GM18499 (cell line): ENCODE results near the gene PAQR8.

ENCODE experiments used
- ATAC-seq: cut with Tn5 transposase; IDR thresholded peaks from one replicate; pipeline ENCODE4 v1.9.1; 2021; ENCODE audit warnings: moderate number of reproducible peaks; ENCODE audit not compliant: insufficient read depth, unreplicated experiment

Gene PAQR8

GRCh38 chr6:52361945-52362442 lies at the start of gene PAQR8:
TSS of gene PAQR8 (plus strand) at chr6:52362151. CDS start at chr6:52403214, 41,063 bp downstream.
- no peak for ATAC-seq

GRCh38 chr6:52312461-52312860 lies 49.5 kb upstream of the PAQR8 start:
- ATAC-seq = no peak

- ATAC-seq = no peak
These were observed 47.2 kb upstream of the PAQR8 start for GRCh38 chr6:52314752-52315151.

- ATAC-seq = no peak
These were observed 44.7 kb upstream of the PAQR8 start for GRCh38 chr6:52317211-52317610.

- peak; percentile 94 for ATAC-seq
These were observed 43.9 kb upstream of the PAQR8 start for GRCh38 chr6:52317841-52318581.

- no peak for ATAC-seq
These were observed 37.8 kb upstream of the PAQR8 start for GRCh38 chr6:52324189-52324588.

GRCh38 chr6:52325695-52326471 lies 36.1 kb upstream of the PAQR8 start:
- no peak for ATAC-seq

GRCh38 chr6:52326540-52327364 lies 35.2 kb upstream of the PAQR8 start:
- no peak for ATAC-seq

GRCh38 chr6:52328303-52328662 lies 33.7 kb upstream of the PAQR8 start:
- no peak for ATAC-seq

- ATAC-seq = no peak
These were observed 33.2 kb upstream of the PAQR8 start for GRCh38 chr6:52328729-52329128.

GRCh38 chr6:52330470-52330869 lies 31.5 kb upstream of the PAQR8 start:
- no peak for ATAC-seq

GRCh38 chr6:52331793-52332457 lies 30.0 kb upstream of the PAQR8 start:
- ATAC-seq = no peak

- ATAC-seq = no peak
These were observed 28.1 kb upstream of the PAQR8 start for GRCh38 chr6:52333840-52334200.

- no peak for ATAC-seq
These were observed 26.4 kb upstream of the PAQR8 start for GRCh38 chr6:52335576-52335975.

- no peak for ATAC-seq
These were observed 24.9 kb upstream of the PAQR8 start for GRCh38 chr6:52336919-52337561.

GRCh38 chr6:52337633-52338290 lies 24.2 kb upstream of the PAQR8 start:
- ATAC-seq = peak; percentile 70

GRCh38 chr6:52340603-52340880 lies 21.4 kb upstream of the PAQR8 start:
- ATAC-seq = no peak

GRCh38 chr6:52341561-52342260 lies 20.2 kb upstream of the PAQR8 start:
- no peak for ATAC-seq

- no peak for ATAC-seq
These were observed 16.6 kb upstream of the PAQR8 start for GRCh38 chr6:52345311-52345710.
